Vagina (tissue), 2 donors: ENCODE measurements around the gene PFKFB2. TPM values are rescaled to one million over a fixed set of nuclear protein-coding genes. Genes with fewer than 3 reads are reported as not detected.

Experiments
- DNase-seq, 2 donors: peaks; one replicate each; pipeline ENCODE4 v3.0.0-alpha.2; 2017; ENCODE audit errors: extremely low spot score in 2 of 2
- H3K27ac ChIP-seq: fragments of 200-600 bp; sonication (generic); one replicate; pipeline ENCODE4 v1.5.1; 2019
- H3K27me3 ChIP-seq: fragments of 200-600 bp; sonication (generic); one replicate; pipeline ENCODE4 v1.5.1; 2019
- H3K36me3 ChIP-seq, 2 donors: fragments of 200-600 bp; sonication (generic); one replicate each; pipeline ENCODE4 v1.5.1; 2017 to 2019
- H3K4me1 ChIP-seq: fragments of 200-600 bp; sonication (generic); one replicate; pipeline ENCODE4 v1.5.1; 2019
- H3K4me3 ChIP-seq, 2 donors: fragments of 200-600 bp; sonication (generic); 1 replicate in 1 of 2; 2 replicates in 1 of 2; pipeline ENCODE4 v1.5.1; 2016 to 2019
- H3K9me3 ChIP-seq: fragments of 200-600 bp; sonication (generic); one replicate; pipeline ENCODE4 v1.5.1; 2019
- POLR2A ChIP-seq, 2 donors: fragments of 450-650 bp; IDR thresholded peaks; one replicate each; pipeline ENCODE4 v1.6.1; 2017; ENCODE audit warnings: antibody characterized with exemption in 2 of 2, mild to moderate bottlenecking in 2 of 2, moderate library complexity in 2 of 2
- POLR2AphosphoS5 ChIP-seq, 2 donors: sonication (generic); formaldehyde crosslinking; IDR thresholded peaks; one replicate each; pipeline ENCODE4 v1.9.0; 2017; ENCODE audit warnings: antibody characterized with exemption in 2 of 2, mild to moderate bottlenecking in 2 of 2, low read depth in 1 of 2; ENCODE audit not compliant: insufficient read depth in 1 of 2
- intact Hi-C: fragments of 100-400 bp; cut with DNase I; formaldehyde crosslinking; loops from one replicate; pipeline ENCODE4 v1.15.1; 2023
- total RNA-seq: library from RNA; depleted of rRNA; stranded (reverse); fragments of >200 nt; gene quantifications from one replicate; pipeline ENCODE4 v1.2.3, GENCODE V29; 2016
- TF ChIP-seq, protein P1 (sequence below), 3 experiments: fragments of 450-650 bp in 2 of 3; fragments of 200-600 bp in 1 of 3; sonication (generic) in 1 of 3; IDR thresholded peaks; one replicate each; pipeline ENCODE4 v1.5.1; 2017 to 2019; ENCODE audit warnings: antibody characterized with exemption in 3 of 3, mild to moderate bottlenecking in 2 of 3, moderate library complexity in 2 of 3

Gene PFKFB2
- total RNA-seq, 1 donor from 2014 or later = 6.9 TPM

- Histone ChIP-seq H3K27ac (no peak overlapping the region), H3K4me3 (no peak overlapping the region), H3K4me1 (no peaks in the 10 kb centered on the region), H3K27me3 (no peaks in the 10 kb centered on the region), H3K36me3 (peaks cover 0 to 5% of the 10 kb centered on the region in 2 donors), H3K9me3 (no peaks in the 10 kb centered on the region)
- TF ChIP-seq POLR2AphosphoS5 (IDR thresholded peaks at IDR 0.05; ENCODE audit: insufficient read depth in 1 of 2, low read depth in 1 of 2) (no peak), POLR2A (IDR thresholded peaks at IDR 0.05) (no peak)
- TF ChIP-seq, protein P1, sequence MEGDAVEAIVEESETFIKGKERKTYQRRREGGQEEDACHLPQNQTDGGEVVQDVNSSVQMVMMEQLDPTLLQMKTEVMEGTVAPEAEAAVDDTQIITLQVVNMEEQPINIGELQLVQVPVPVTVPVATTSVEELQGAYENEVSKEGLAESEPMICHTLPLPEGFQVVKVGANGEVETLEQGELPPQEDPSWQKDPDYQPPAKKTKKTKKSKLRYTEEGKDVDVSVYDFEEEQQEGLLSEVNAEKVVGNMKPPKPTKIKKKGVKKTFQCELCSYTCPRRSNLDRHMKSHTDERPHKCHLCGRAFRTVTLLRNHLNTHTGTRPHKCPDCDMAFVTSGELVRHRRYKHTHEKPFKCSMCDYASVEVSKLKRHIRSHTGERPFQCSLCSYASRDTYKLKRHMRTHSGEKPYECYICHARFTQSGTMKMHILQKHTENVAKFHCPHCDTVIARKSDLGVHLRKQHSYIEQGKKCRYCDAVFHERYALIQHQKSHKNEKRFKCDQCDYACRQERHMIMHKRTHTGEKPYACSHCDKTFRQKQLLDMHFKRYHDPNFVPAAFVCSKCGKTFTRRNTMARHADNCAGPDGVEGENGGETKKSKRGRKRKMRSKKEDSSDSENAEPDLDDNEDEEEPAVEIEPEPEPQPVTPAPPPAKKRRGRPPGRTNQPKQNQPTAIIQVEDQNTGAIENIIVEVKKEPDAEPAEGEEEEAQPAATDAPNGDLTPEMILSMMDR (IDR thresholded peaks at IDR 0.05) = no peak
- no peak for DNase-seq
- intact Hi-C loops = no loop called here
Measured at GRCh38 chr1:207058252-207058651, 5.2 kb downstream of the PFKFB2 start.

DNA sequence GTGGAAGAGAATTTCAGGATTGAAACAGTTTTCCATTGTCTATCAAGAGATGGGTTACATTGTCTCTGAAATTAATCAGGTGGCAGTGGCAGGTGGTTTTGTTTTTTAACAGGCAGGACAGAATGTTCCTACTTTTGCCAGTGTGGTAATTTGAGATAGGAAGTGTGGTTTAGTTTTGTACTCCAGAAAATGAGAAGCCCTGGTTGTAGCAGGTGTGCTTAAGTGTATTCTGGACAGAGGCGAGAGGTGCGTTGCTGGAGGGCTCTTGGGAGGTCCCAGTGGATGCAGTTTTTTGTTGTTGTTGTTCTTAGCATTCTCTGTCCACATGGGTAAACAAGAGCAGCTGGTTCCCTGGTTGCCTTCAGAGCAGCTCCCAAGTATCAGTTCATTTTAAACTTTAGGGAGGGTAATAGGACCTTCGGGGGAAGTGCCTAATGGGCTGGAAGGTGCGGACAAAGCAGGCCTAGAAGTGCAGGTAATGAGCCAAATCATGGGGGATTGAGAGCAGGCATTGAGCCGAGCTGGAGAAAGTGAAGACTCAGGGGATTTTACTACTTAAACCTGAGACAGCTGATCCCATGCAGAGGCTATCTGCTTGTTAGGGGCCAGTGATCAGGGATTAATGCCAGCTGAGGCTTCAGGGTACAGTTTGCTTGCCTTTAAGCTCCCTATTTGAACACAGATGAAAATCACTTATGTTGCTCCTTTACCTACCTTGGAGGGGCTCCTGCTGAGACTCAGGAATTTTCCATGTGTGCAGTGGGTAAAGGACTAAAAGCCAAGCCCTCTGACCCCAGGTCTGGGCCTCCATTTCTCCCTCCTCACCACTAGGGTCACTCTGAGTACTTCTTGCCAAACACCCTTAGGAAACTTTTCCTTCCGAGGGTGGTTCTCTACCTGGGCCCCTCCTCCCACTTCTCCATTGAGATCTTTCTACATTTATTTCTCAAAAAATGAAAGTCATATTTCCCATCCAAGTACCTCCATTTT is 6.1 kb downstream of the PFKFB2 start:
- H3K9me3 ChIP-seq = no peaks in the 10 kb centered on the region
- DNase-seq = no peak
- peaks cover 0 to 8% of the 10 kb centered on the region in 2 donors for H3K36me3 ChIP-seq
- no peak overlapping the region for H3K27ac ChIP-seq
- no peak overlapping the region for H3K4me3 ChIP-seq
- no peaks in the 10 kb centered on the region for H3K4me1 ChIP-seq
- intact Hi-C loops = no loop called here
- no peaks in the 10 kb centered on the region for H3K27me3 ChIP-seq
- no peak for TF ChIP-seq POLR2AphosphoS5 (IDR thresholded peaks at IDR 0.05; ENCODE audit: insufficient read depth in 1 of 2, low read depth in 1 of 2)
- TF ChIP-seq, protein P1 (IDR thresholded peaks at IDR 0.05) = no peak
- TF ChIP-seq POLR2A (IDR thresholded peaks at IDR 0.05) = no peak

- Histone ChIP-seq H3K9me3 (no peaks in the 10 kb centered on the region), H3K4me3 (no peak overlapping the region), H3K27ac (no peak overlapping the region), H3K4me1 (no peaks in the 10 kb centered on the region), H3K27me3 (no peaks in the 10 kb centered on the region), H3K36me3 (peaks cover 0 to 8% of the 10 kb centered on the region in 2 donors)
- TF ChIP-seq, protein P1 (IDR thresholded peaks at IDR 0.05) = no peak
- no peak for TF ChIP-seq POLR2AphosphoS5 (IDR thresholded peaks at IDR 0.05; ENCODE audit: insufficient read depth in 1 of 2, low read depth in 1 of 2)
- intact Hi-C loops = no loop called here
- no peak for DNase-seq
Measured at GRCh38 chr1:207059881-207060280, 6.8 kb downstream of the PFKFB2 start.

DNA sequence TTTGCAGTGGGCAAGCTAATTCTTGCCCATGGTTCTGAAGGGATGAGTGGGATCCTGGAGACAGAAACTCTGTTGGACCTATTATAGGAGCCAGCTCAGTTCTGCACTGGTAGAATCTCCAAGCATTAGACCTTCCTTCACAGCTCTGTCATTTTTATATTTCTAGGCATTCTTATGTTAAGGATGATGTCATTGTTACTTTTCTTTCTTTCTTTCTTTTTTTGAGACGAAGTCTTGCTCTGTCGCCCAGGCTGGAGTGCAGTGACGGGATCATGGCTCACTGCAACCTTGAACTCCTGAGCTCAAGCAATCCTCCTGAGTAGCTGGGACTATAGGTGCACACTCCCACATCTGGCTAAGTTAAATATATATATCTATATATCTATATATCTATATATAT is 7.5 kb downstream of the PFKFB2 start:
- Histone ChIP-seq H3K4me1 (no peaks in the 10 kb centered on the region), H3K36me3 (peaks cover 0 to 13% of the 10 kb centered on the region in 2 donors), H3K27me3 (no peaks in the 10 kb centered on the region), H3K4me3 (no peak overlapping the region), H3K9me3 (no peaks in the 10 kb centered on the region), H3K27ac (no peak overlapping the region)
- intact Hi-C loops = no loop called here
- no peak for DNase-seq
- TF ChIP-seq POLR2A (IDR thresholded peaks at IDR 0.05) (no peak), POLR2AphosphoS5 (IDR thresholded peaks at IDR 0.05; ENCODE audit: insufficient read depth in 1 of 2, low read depth in 1 of 2) (no peak)
- TF ChIP-seq, protein P1 (IDR thresholded peaks at IDR 0.05) = no peak

DNA sequence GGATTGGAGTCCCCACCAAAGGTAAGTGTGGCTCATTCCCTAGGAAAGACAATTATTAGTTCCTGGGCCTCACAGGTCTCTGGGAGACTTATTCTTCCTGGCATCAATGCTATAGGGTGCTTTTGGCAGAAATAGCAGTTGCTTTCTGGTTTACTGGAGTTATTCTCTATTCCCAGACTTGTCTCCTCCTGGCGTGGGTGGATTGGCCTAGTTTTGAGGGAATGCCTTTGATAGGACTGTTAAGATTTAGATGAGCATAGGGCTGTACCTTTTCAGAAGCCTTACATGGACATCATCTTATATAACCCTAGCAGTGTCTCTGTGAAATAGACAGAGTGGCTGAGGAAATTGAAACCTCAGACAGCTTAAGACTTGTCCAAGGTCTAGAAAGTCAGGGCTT is 9.0 kb downstream of the PFKFB2 start:
- H3K27ac ChIP-seq = no peak overlapping the region
- H3K4me1 ChIP-seq = no peaks in the 10 kb centered on the region
- H3K27me3 ChIP-seq = no peaks in the 10 kb centered on the region
- H3K9me3 ChIP-seq = no peaks in the 10 kb centered on the region
- no peak for DNase-seq
- no peak for TF ChIP-seq POLR2AphosphoS5 (IDR thresholded peaks at IDR 0.05; ENCODE audit: insufficient read depth in 1 of 2, low read depth in 1 of 2)
- TF ChIP-seq, protein P1 (IDR thresholded peaks at IDR 0.05) = no peak
- no peak for TF ChIP-seq POLR2A (IDR thresholded peaks at IDR 0.05)
- peaks cover 0 to 14% of the 10 kb centered on the region in 2 donors for H3K36me3 ChIP-seq
- no peak overlapping the region for H3K4me3 ChIP-seq
- intact Hi-C loops = no loop called here
